EH (cell line): Measurements from ENCODE around the gene LSAMP.
"Not testable (repeated sequence)": the region's sequence is repeated elsewhere in the genome, so short reads cannot be mapped to it uniquely, and the experiment has no call there.

ENCODE experiments used
- DNase-seq: peaks from one replicate; pipeline ENCODE4 v3.0.0-alpha.2; 2015; ENCODE audit warnings: low read depth

LSAMP gene

GRCh38 chr3:115890579-115890978 lies 554.7 kb downstream of the LSAMP start:
- DNase-seq = no peak

- peak; percentile 10 for DNase-seq
These were observed 559.7 kb downstream of the LSAMP start for GRCh38 chr3:115885621-115886020.

GRCh38 chr3:115877615-115877899 lies 567.7 kb downstream of the LSAMP start:
- DNase-seq = no peak

- DNase-seq = no peak
These were observed 568.2 kb downstream of the LSAMP start for GRCh38 chr3:115876876-115877614.

- no peak for DNase-seq
These were observed 569.8 kb downstream of the LSAMP start for GRCh38 chr3:115875460-115875859.

- DNase-seq = no peak
These were observed 573.6 kb downstream of the LSAMP start for GRCh38 chr3:115871735-115872134.

GRCh38 chr3:115864911-115865310 lies 580.4 kb downstream of the LSAMP start:
- DNase-seq = peak; percentile 0

- no peak for DNase-seq
These were observed 582.4 kb downstream of the LSAMP start for GRCh38 chr3:115862849-115863248.

GRCh38 chr3:115862099-115862498 lies 583.2 kb downstream of the LSAMP start:
- no peak for DNase-seq

GRCh38 chr3:115861166-115861733 lies 584.0 kb downstream of the LSAMP start:
- no peak for DNase-seq

GRCh38 chr3:115860766-115861165 lies 584.5 kb downstream of the LSAMP start:
- DNase-seq = no peak

- no peak for DNase-seq
These were observed 586.1 kb downstream of the LSAMP start for GRCh38 chr3:115859002-115859807.

GRCh38 chr3:115857518-115858136 lies 587.7 kb downstream of the LSAMP start:
- DNase-seq = no peak

GRCh38 chr3:115855911-115856310 lies 589.4 kb downstream of the LSAMP start:
- peak; percentile 26 for DNase-seq

GRCh38 chr3:115853104-115853503 lies 592.2 kb downstream of the LSAMP start:
- DNase-seq = no peak

- DNase-seq = no peak
These were observed 593.0 kb downstream of the LSAMP start for GRCh38 chr3:115852278-115852677.

- DNase-seq = no peak
These were observed 593.7 kb downstream of the LSAMP start for GRCh38 chr3:115851571-115851970.

- DNase-seq = no peak
These were observed 596.6 kb downstream of the LSAMP start for GRCh38 chr3:115848641-115849040.

- DNase-seq = no peak
These were observed 599.3 kb downstream of the LSAMP start for GRCh38 chr3:115845986-115846385.

GRCh38 chr3:115844729-115845128 lies 600.6 kb downstream of the LSAMP start:
- not testable (repeated sequence) for DNase-seq

GRCh38 chr3:115843206-115843605 lies 602.1 kb downstream of the LSAMP start:
- no peak for DNase-seq

- DNase-seq = no peak
These were observed 606.0 kb downstream of the LSAMP start for GRCh38 chr3:115839246-115839645.

- no peak for DNase-seq
These were observed 606.5 kb downstream of the LSAMP start for GRCh38 chr3:115838786-115839185.
